HFF-Myc (cell line): ENCODE results near the gene HAPLN2.
"Not testable (repeated sequence)": the region's sequence is repeated elsewhere in the genome, so short reads cannot be mapped to it uniquely, and the experiment has no call there.

ENCODE experiments used
- DNase-seq: peaks from one replicate; pipeline ENCODE4 v3.0.0-alpha.2; 2011; ENCODE audit warnings: low read depth; ENCODE audit errors: extremely low read depth
- H3K4me3 ChIP-seq: replicated peaks from 2 replicates; pipeline ENCODE4 v1.5.1; 2011; ENCODE audit warnings: low read depth, mild to moderate bottlenecking, control low read depth, low read length
- CTCF ChIP-seq: IDR thresholded peaks from 2 replicates; pipeline ENCODE4 v1.5.1; 2012; ENCODE audit warnings: mild to moderate bottlenecking, low read depth, low read length, control low read depth; ENCODE audit errors: missing control alignments

HAPLN2 gene

GRCh38 chr1:156627313-156627880, 8.2 kb downstream of the HAPLN2 start:
- DNase-seq = no peak
- no peak overlapping the region for H3K4me3 ChIP-seq
- TF ChIP-seq CTCF = peak; percentile 88

GRCh38 chr1:156629823-156630449, 10.7 kb downstream of the HAPLN2 start:
- DNase-seq = no peak
- H3K4me3 ChIP-seq = no peak overlapping the region
- no peak for TF ChIP-seq CTCF

- not testable (repeated sequence) for DNase-seq, H3K4me3 ChIP-seq
Measured at GRCh38 chr1:156631152-156631551, 11.9 kb downstream of the HAPLN2 start.

- DNase-seq = no peak
- TF ChIP-seq CTCF = no peak
- H3K4me3 ChIP-seq = no peak overlapping the region
Measured at GRCh38 chr1:156632355-156632754, 13.1 kb downstream of the HAPLN2 start.

GRCh38 chr1:156638189-156638985, 19.2 kb downstream of the HAPLN2 start:
- TF ChIP-seq CTCF = no peak
- DNase-seq = no peak
- H3K4me3 ChIP-seq = no peak overlapping the region

- no peak overlapping the region for H3K4me3 ChIP-seq
- TF ChIP-seq CTCF = no peak
- no peak for DNase-seq
Measured at GRCh38 chr1:156639601-156640101, 20.4 kb downstream of the HAPLN2 start.

GRCh38 chr1:156640842-156641706, 21.9 kb downstream of the HAPLN2 start:
- TF ChIP-seq CTCF = no peak
- no peak overlapping the region for H3K4me3 ChIP-seq
- DNase-seq = no peak
